ENCODE data around the gene ATP11C. TPM values are rescaled to one million over a fixed set of nuclear protein-coding genes. Genes with fewer than 3 reads are reported as not detected.

Gene ATP11C
- total and polyA plus RNA-seq, 2 of the 4 experiments (the other 2 are of a cell fraction): 19.3 to 40.0 TPM

DNA sequence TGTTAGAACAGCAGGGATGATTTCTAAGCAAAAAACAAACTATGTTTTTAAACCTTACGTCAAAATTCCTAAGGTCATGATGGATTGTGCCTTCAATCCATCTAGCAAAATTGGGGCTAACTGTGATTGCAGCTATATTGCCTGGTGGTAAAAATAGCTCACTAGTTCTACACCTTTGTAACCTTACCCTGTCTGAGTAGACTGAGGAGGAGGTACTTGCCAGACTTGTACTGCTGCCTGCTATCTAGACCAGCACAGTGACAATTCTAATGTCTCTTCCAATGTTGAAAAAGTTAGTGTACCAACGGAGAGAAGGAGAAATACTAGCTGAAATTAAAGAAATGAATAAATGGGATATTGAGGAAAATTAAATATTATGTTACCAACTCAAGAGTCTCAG lies 30.3 kb downstream of the ATP11C start:
- H3K56ac ChIP-seq (ENCODE audit: extremely low read depth, insufficient read depth, low read length): no peak overlapping the region; the same call in 1 of the 2 replicates
- H4K8ac ChIP-seq (ENCODE audit: low read depth in 2 of 2, low read length in 2 of 2): no peak overlapping the region
- DNase-seq (no peak), ATAC-seq (ENCODE audit: low read depth) (no peak)
- H3K4me2 ChIP-seq (ENCODE audit: low read depth, low read length): no peak overlapping the region
- peaks cover 6 to 17% of the 10 kb centered on the region in 2 experiments; a peak in 3 of 4 replicates for H3K79me1 ChIP-seq (ENCODE audit: low read depth in 1 of 2, low read length in 2 of 2)
- no peak overlapping the region for H2BK120ac ChIP-seq (ENCODE audit: low read depth, low read length)
- no peaks in the 10 kb centered on the region for H3K9me3 ChIP-seq (ENCODE audit: control insufficient read depth, insufficient read depth, low read length)
- intact Hi-C loops (cut with micrococcal nuclease) (no loop called here), in situ Hi-C loops (cut with MboI; ENCODE audit: low sequenced_read_pairs) (no loop called here), dilution Hi-C loops (cut with HindIII; ENCODE audit: low sequenced_read_pairs, unreplicated experiment) (no loop called here)
- no peaks in the 10 kb centered on the region for H3K27me3 ChIP-seq (ENCODE audit: control insufficient read depth, insufficient read depth, low read length)
- H3K23ac ChIP-seq (ENCODE audit: low read depth, low read length): no peak overlapping the region
- POLR2A ChIA-PET (ENCODE audit: unreplicated experiment): no interaction called here
- WGBS, 2 experiments (ENCODE audit: extremely low coverage in 2 of 2, insufficient read length in 1 of 2): no CpG with 5 or more reads among the region's 2 CpGs
- no peak overlapping the region for H3K4ac ChIP-seq (ENCODE audit: low read depth, low read length)
- no peak overlapping the region for H2AK5ac ChIP-seq (ENCODE audit: low read depth, low read length)
- H3K27ac ChIP-seq (ENCODE audit: insufficient read depth, low read length): no peak overlapping the region
- no peak overlapping the region for H2AK9ac ChIP-seq (replicated peaks; ENCODE audit: low read depth, low read length, poor library complexity)
- H3K14ac ChIP-seq (replicated peaks; ENCODE audit: low read depth, low read length): no peak overlapping the region
- no peak overlapping the region for H4K5ac ChIP-seq (ENCODE audit: low read depth, low read length)
- BruUV-seq (replicated peaks): no TSS peak
- no peak overlapping the region for H2BK5ac ChIP-seq (ENCODE audit: low read depth, low read length, poor library complexity, severe bottlenecking)
- no peak overlapping the region for H4K91ac ChIP-seq (ENCODE audit: insufficient read depth, low read depth, low read length)
- peaks cover 5% of the 10 kb centered on the region; the same call in 1 of the 2 replicates for H4K20me1 ChIP-seq (ENCODE audit: insufficient read depth, low read length)
- no peak overlapping the region for H2BK15ac ChIP-seq (ENCODE audit: low read depth, low read length)
- H2BK20ac ChIP-seq (ENCODE audit: low read depth, low read length): no peak overlapping the region
- CTCF ChIA-PET: no interaction called here
- no peak overlapping the region for H2AFZ ChIP-seq (replicated peaks; ENCODE audit: low read length, poor library complexity)
- H3K18ac ChIP-seq (ENCODE audit: low read depth, low read length): no peak overlapping the region
- H3K4me1 ChIP-seq (ENCODE audit: control insufficient read depth, insufficient read depth, low read length): peaks cover 3% of the 10 kb centered on the region; the same call in 1 of the 2 replicates
- H3K36me3 ChIP-seq (ENCODE audit: control insufficient read depth, insufficient read depth, low read length): no peaks in the 10 kb centered on the region
- no peak overlapping the region for H3K9ac ChIP-seq (ENCODE audit: low read depth, low read length)
- TF ChIP-seq CEBPB (IDR thresholded peaks at IDR 0.05; ENCODE audit: low read depth, low read length): no peak
- TF ChIP-seq CHD1 (IDR thresholded peaks at IDR 0.05; ENCODE audit: low read depth, low read length): no peak
- no peak for TF ChIP-seq SMC3 (IDR thresholded peaks at IDR 0.05; ENCODE audit: low read depth, low read length)
- no peak for TF ChIP-seq NFE2L2 (IDR thresholded peaks at IDR 0.05; ENCODE audit: low read depth, low read length)
- TF ChIP-seq MXI1 (IDR thresholded peaks at IDR 0.05; ENCODE audit: borderline replicate concordance, low read depth, low read length): no peak
- no peak for TF ChIP-seq MAZ (IDR thresholded peaks at IDR 0.05; ENCODE audit: borderline replicate concordance, low read depth, low read length)
- TF ChIP-seq POLR2A (IDR thresholded peaks at IDR 0.05; ENCODE audit: low read depth, low read length): no peak
- TF ChIP-seq FOS (IDR thresholded peaks at IDR 0.05; ENCODE audit: low read depth, low read length): no peak
- TF ChIP-seq, protein P1, sequence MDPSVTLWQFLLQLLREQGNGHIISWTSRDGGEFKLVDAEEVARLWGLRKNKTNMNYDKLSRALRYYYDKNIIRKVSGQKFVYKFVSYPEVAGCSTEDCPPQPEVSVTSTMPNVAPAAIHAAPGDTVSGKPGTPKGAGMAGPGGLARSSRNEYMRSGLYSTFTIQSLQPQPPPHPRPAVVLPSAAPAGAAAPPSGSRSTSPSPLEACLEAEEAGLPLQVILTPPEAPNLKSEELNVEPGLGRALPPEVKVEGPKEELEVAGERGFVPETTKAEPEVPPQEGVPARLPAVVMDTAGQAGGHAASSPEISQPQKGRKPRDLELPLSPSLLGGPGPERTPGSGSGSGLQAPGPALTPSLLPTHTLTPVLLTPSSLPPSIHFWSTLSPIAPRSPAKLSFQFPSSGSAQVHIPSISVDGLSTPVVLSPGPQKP (IDR thresholded peaks at IDR 0.05; ENCODE audit: borderline replicate concordance, low read depth, low read length): no peak
- TF ChIP-seq BHLHE40 (IDR thresholded peaks at IDR 0.05; ENCODE audit: low read depth, low read length): no peak
- no peak for TF ChIP-seq RAD21 (IDR thresholded peaks at IDR 0.05; ENCODE audit: low read length)
- TF ChIP-seq, protein P2, sequence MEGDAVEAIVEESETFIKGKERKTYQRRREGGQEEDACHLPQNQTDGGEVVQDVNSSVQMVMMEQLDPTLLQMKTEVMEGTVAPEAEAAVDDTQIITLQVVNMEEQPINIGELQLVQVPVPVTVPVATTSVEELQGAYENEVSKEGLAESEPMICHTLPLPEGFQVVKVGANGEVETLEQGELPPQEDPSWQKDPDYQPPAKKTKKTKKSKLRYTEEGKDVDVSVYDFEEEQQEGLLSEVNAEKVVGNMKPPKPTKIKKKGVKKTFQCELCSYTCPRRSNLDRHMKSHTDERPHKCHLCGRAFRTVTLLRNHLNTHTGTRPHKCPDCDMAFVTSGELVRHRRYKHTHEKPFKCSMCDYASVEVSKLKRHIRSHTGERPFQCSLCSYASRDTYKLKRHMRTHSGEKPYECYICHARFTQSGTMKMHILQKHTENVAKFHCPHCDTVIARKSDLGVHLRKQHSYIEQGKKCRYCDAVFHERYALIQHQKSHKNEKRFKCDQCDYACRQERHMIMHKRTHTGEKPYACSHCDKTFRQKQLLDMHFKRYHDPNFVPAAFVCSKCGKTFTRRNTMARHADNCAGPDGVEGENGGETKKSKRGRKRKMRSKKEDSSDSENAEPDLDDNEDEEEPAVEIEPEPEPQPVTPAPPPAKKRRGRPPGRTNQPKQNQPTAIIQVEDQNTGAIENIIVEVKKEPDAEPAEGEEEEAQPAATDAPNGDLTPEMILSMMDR (conservative IDR thresholded peaks at IDR 0.05; ENCODE audit: low read depth, low read length): no peak
- TF ChIP-seq RFX5 (IDR thresholded peaks at IDR 0.05; ENCODE audit: low read depth, low read length): no peak
- no peak overlapping the region for H3K4me3 ChIP-seq (ENCODE audit: insufficient read depth, low read depth, low read length)
- no peaks in the 10 kb centered on the region for H3K9me1 ChIP-seq (ENCODE audit: insufficient read depth, low read length)
